Measurements from ENCODE around the gene COL6A1.

The COL6A1 gene

DNA sequence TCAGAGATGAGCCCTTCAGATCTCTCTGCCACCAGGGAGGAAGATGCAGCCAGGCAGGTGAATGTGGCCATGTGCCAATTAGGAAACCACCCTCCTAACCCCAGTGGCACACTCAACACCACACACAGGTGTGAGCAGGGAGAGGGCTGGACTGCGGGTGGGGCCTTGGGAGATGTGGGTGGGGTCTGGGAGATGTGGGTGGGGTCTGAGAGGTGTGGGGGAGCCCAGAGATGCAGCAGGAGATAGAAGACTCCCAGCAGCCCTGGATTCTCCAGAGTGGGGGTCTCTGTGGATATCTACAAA lies 43.2 kb upstream of the COL6A1 start:
- TF ChIP-seq, protein P1, sequence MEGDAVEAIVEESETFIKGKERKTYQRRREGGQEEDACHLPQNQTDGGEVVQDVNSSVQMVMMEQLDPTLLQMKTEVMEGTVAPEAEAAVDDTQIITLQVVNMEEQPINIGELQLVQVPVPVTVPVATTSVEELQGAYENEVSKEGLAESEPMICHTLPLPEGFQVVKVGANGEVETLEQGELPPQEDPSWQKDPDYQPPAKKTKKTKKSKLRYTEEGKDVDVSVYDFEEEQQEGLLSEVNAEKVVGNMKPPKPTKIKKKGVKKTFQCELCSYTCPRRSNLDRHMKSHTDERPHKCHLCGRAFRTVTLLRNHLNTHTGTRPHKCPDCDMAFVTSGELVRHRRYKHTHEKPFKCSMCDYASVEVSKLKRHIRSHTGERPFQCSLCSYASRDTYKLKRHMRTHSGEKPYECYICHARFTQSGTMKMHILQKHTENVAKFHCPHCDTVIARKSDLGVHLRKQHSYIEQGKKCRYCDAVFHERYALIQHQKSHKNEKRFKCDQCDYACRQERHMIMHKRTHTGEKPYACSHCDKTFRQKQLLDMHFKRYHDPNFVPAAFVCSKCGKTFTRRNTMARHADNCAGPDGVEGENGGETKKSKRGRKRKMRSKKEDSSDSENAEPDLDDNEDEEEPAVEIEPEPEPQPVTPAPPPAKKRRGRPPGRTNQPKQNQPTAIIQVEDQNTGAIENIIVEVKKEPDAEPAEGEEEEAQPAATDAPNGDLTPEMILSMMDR (IDR thresholded peaks at IDR 0.05; ENCODE audit: borderline replicate concordance, insufficient read depth, low read depth, low read length): no peak
- H3K4me3 ChIP-seq (ENCODE audit: low read depth, low read length): no peak overlapping the region

DNA sequence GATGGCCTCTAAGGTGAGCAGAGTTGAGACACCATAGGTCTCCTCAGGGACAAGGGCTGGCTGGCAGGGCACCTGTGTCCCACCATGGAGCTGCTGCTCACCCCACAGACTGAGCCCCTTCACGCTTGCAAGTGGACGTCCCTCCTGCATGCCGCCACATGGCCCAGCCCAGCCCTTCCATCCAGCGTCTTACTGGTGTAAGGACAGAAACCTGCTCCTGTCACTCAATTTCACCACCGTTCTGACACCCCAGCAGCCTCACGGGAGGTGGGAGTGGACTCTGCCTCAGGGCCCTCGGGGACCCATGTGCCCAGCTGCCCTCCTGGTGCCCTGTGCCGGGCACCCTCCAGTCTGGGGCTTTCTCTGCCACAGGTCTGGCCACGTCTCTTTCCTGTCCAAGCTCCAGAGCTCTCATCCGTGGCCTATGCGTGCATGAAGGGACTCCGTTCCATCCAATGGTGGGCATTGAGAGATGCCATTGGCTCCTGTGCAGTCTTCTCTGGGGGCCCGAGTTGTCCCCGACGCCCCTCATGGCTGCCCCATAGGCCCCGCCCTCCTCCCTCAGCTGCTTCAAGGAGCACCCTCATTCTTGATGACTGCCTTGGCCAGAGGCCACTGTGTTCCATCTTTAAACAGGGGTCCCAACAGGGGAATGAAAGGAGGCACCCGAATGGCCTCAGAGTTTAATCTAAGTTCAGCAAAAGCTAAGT lies 42.6 kb upstream of the COL6A1 start:
- no peak overlapping the region for H3K4me3 ChIP-seq (ENCODE audit: low read depth, low read length)
- TF ChIP-seq, protein P1 (IDR thresholded peaks at IDR 0.05; ENCODE audit: borderline replicate concordance, insufficient read depth, low read depth, low read length): no peak

DNA sequence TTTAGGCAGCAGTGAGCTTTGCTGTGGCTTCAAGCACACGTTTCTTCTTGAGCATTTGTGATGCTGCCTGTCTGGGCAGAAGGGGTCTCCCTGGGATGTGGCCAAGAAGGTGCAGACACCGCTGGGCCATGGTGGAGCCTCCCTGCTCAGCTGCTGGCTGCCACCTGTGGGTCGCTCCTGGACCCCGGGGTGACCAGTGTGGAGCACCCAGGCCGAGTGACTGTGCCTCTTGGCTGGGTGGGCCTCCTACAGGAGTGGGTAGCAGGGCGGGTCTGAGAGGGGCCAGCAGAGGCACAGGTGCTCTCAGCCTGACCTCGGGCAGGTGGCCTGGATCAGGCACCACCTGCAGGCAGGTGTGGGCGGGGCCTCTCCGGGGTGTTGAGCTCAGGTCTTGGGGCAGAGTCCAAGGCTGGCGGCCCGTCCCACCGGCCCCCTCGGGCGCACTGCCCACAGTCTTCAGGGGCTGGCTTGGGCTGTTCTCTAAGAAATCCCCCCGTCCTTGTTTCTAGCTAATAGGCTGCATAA lies 42.0 kb upstream of the COL6A1 start:
- TF ChIP-seq, protein P1 (IDR thresholded peaks at IDR 0.05; ENCODE audit: borderline replicate concordance, insufficient read depth, low read depth, low read length): no peak
- no peak overlapping the region for H3K4me3 ChIP-seq (ENCODE audit: low read depth, low read length)

DNA sequence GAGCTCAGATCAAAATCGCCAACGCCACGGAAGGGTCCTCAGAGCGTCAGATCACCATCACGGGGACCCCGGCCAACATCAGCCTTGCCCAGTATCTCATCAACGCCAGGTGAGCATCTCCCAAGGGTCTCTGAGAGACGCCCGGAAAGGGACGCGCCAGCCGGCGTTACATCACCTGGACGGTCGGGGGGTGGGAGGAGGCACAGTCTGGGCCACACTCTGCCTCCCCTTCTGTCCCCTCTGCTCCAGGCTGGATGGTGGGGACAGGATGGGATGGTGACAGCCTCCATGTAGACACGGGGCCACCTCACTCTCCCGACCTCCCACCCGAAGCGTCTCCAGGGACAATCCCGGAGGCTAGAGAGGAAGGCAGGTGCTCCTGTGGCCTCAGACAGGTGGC lies 41.5 kb upstream of the COL6A1 start:
- H3K4me3 ChIP-seq (ENCODE audit: low read depth, low read length): no peak overlapping the region
- TF ChIP-seq, protein P1 (IDR thresholded peaks at IDR 0.05; ENCODE audit: borderline replicate concordance, insufficient read depth, low read depth, low read length): no peak

DNA sequence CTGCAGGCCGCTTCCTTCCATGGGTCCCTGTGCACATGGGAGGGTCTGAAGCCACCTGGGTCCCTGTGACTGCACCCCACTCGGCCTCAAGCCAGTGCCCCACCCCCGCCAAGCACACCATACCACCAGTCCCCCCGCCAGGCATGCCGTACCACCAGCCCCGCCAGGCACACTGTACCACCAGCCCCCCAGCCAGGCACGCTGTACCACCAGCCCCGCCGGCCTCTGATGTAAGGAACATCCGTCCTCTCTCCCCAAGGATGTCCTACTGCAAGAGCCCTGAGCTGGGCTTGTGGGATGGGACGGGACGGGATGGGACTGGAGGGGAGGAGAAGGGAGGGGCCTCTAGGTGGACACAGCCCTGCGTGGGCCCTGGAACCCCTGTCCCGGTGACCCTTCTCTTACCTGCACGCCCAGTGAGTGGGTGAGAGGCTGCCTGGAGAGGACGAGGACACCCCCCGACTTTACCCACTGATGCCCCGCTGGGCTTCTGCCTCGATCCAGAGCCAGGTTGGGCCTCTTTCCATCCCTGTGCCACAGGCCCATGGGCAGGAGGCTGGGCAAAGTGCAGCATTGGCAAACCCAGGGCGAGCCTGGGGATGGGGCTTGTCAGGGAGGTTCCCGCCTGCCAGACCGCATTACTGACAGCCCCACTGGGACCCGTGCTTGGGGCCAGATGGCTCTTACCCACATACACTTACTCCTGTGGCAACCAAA lies 40.8 kb upstream of the COL6A1 start:
- TF ChIP-seq, protein P1 (IDR thresholded peaks at IDR 0.05; ENCODE audit: borderline replicate concordance, insufficient read depth, low read depth, low read length): no peak
- H3K4me3 ChIP-seq (ENCODE audit: low read depth, low read length): no peak overlapping the region

DNA sequence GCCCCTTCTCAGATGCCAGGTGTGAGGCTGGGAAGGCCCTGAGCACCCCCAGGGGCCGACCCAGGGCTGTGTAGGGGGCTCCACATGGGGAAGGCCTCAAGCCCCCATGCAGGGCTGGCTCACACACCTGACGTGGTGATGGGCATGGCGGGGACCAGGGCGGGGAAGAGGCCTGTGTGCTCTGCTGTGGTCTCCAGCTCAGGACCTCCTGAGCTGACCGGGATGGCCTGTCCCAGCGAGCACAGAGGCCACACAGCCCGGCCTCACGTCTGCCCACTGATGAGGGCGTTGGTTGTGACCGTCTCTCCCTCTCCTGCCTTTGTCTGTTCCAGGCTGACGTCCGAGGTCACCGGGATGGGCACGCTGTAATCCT lies 40.2 kb upstream of the COL6A1 start:
- no peak overlapping the region for H3K4me3 ChIP-seq (ENCODE audit: low read depth, low read length)
- TF ChIP-seq, protein P1 (IDR thresholded peaks at IDR 0.05; ENCODE audit: borderline replicate concordance, insufficient read depth, low read depth, low read length): no peak
